ENCODE results near the gene AKAP13.
"Not testable (repeated sequence)": the region's sequence is repeated elsewhere in the genome, so short reads cannot be mapped to it uniquely, and the experiment has no call there.

The AKAP13 gene

GRCh38 chr15:85430406-85431204 lies 50.2 kb downstream of the AKAP13 start:
- Histone ChIP-seq H3K27me3 (ENCODE audit: control insufficient read depth, insufficient read depth, low read length) (no peaks in the 10 kb centered on the region), H3K4me3 (ENCODE audit: low read depth, low read length) (no peak overlapping the region), H3K9me3 (ENCODE audit: control insufficient read depth, insufficient read depth, low read length) (no peaks in the 10 kb centered on the region), H3K36me3 (ENCODE audit: control insufficient read depth, insufficient read depth, low read length) (no peaks in the 10 kb centered on the region), H3K4me1 (ENCODE audit: control insufficient read depth, insufficient read depth, low read length) (peaks cover 32% of the 10 kb centered on the region), H3K27ac (ENCODE audit: low read depth, low read length) (no peak overlapping the region), H3K9ac (ENCODE audit: low read depth, low read length) (no peak overlapping the region)

DNA sequence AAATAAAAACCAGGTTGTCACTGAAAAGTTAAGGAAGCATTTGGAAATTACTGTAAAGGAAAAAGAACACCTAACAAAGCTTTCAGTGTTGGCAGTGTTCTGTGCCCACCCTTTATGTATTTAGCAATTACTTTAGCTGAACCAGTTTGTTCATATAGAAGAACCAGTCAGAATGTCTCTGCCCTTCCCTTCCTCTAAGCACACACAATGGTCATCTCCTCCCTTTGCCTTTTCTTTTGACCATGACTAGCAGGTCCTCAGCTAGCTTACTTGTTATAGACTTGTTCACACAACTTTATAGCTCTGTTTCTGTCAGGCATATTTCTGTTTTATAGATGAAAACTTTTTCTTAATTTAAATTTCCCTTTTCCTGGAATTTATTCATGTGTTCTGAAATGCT lies 59.6 kb downstream of the AKAP13 start:
- no peaks in the 10 kb centered on the region for H3K9me3 ChIP-seq (ENCODE audit: control insufficient read depth, insufficient read depth, low read length)
- no peak overlapping the region for H3K4me3 ChIP-seq (ENCODE audit: low read depth, low read length)
- no peaks in the 10 kb centered on the region for H3K27me3 ChIP-seq (ENCODE audit: control insufficient read depth, insufficient read depth, low read length)
- no peaks in the 10 kb centered on the region for H3K36me3 ChIP-seq (ENCODE audit: control insufficient read depth, insufficient read depth, low read length)
- H3K9ac ChIP-seq (ENCODE audit: low read depth, low read length), result no peak overlapping the region
- peaks cover 24% of the 10 kb centered on the region for H3K4me1 ChIP-seq (ENCODE audit: control insufficient read depth, insufficient read depth, low read length)
- H3K27ac ChIP-seq (ENCODE audit: low read depth, low read length), result no peak overlapping the region

DNA sequence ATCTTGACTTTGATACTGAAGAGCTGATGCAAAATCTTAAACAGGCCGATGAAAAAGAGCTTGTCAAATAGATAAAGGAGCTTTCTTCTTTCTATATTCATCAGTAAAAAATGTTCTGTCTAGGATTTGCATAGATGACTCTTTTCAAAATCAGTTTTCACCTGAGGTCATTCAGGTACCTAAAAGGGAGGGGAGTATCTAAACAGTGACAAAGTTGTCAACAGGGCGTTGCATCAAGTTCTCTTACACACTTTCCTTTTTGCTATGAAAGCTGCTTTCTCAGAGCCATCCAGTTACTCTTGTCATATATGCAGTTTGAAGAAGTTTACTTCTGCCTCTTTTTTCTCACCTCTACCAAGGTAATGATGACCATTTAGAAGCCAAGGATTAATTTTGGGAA lies 60.0 kb downstream of the AKAP13 start:
- peaks cover 25% of the 10 kb centered on the region for H3K4me1 ChIP-seq (ENCODE audit: control insufficient read depth, insufficient read depth, low read length)
- H3K27me3 ChIP-seq (ENCODE audit: control insufficient read depth, insufficient read depth, low read length), result no peaks in the 10 kb centered on the region
- no peak overlapping the region for H3K27ac ChIP-seq (ENCODE audit: low read depth, low read length)
- H3K4me3 ChIP-seq (ENCODE audit: low read depth, low read length), result no peak overlapping the region
- no peaks in the 10 kb centered on the region for H3K9me3 ChIP-seq (ENCODE audit: control insufficient read depth, insufficient read depth, low read length)
- no peak overlapping the region for H3K9ac ChIP-seq (ENCODE audit: low read depth, low read length)
- H3K36me3 ChIP-seq (ENCODE audit: control insufficient read depth, insufficient read depth, low read length), result no peaks in the 10 kb centered on the region

DNA sequence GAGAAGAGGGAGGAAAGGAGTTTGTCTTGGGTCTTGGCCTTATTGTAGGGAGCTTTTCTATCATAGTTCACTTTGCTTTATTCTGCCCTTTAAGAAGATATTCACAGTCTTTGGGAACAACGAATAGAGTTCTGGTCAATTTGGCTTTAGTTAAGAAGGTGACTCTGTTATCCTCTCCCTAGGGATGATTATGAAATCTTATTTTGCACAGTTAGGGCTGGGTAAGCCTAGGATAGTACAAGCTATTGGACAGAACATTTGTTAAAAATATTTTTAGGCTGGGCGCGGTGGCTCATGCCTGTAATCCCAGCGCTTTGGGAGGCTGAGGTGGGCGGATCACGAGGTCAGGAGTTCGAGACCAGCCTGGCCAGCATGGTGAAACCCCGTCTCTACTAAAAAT lies 61.5 kb downstream of the AKAP13 start:
- H3K27ac ChIP-seq (ENCODE audit: low read depth, low read length), result not testable (repeated sequence)

DNA sequence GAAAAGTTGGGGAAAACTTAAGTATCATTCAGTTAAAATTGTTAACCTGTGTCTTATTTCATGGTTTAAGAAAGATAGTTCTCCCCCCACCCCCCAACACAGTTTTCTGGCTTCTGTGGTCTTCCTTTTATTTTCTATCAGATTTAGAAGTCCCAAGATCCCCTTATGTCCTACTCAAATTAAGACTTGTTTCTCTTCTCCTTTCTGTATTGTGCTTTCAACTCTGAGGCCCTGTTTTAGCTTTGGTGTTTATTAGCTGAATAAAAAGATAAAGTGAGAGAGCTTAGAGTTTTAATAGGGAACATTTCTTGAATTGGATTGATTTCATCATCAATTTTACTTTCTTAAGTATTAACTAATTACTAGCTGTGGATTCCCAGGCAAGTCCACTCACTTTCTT lies 62.6 kb downstream of the AKAP13 start:
- no peaks in the 10 kb centered on the region for H3K36me3 ChIP-seq (ENCODE audit: control insufficient read depth, insufficient read depth, low read length)
- no peak overlapping the region for H3K27ac ChIP-seq (ENCODE audit: low read depth, low read length)
- no peaks in the 10 kb centered on the region for H3K27me3 ChIP-seq (ENCODE audit: control insufficient read depth, insufficient read depth, low read length)
- no peaks in the 10 kb centered on the region for H3K9me3 ChIP-seq (ENCODE audit: control insufficient read depth, insufficient read depth, low read length)
- H3K4me3 ChIP-seq (ENCODE audit: low read depth, low read length), result no peak overlapping the region
- H3K4me1 ChIP-seq (ENCODE audit: control insufficient read depth, insufficient read depth, low read length), result peaks cover 25% of the 10 kb centered on the region
- no peak overlapping the region for H3K9ac ChIP-seq (ENCODE audit: low read depth, low read length)

More for the DNA sequence above, 61.5 kb downstream of the AKAP13 start:
- H3K4me1 ChIP-seq (ENCODE audit: control insufficient read depth, insufficient read depth, low read length), result peaks cover 25% of the 10 kb centered on the region
- not testable (repeated sequence) for H3K9me3 ChIP-seq (ENCODE audit: control insufficient read depth, insufficient read depth, low read length); H3K36me3 ChIP-seq (ENCODE audit: control insufficient read depth, insufficient read depth, low read length); H3K9ac ChIP-seq (ENCODE audit: low read depth, low read length); H3K27me3 ChIP-seq (ENCODE audit: control insufficient read depth, insufficient read depth, low read length); H3K4me3 ChIP-seq (ENCODE audit: low read depth, low read length)

DNA sequence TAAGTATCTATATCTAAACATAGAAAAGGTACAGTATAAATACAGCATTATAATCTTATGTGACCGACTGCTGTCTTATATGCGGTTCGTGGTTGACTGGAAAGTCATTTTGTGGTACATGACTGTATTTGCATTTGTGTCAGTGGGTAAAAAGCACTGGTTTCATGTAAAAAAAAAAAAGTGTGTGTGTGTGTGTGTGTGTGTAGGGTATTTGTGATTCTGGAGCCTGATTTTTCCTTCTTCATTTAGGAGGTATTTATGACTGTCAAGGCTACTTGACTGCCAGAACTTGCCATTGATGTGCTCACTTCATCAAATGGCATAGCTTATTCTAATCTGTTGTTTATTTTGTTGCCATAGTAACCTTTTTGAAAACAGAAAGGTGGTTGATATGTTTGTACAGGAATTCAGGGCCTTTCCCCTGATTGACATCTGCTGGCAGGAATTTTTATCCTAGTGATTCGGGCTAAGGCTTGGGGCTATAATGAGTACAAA lies 63.2 kb downstream of the AKAP13 start:
- peaks cover 25% of the 10 kb centered on the region for H3K4me1 ChIP-seq (ENCODE audit: control insufficient read depth, insufficient read depth, low read length)
- peak overlapping the region; percentile 62 for H3K27ac ChIP-seq (ENCODE audit: low read depth, low read length)
- no peak overlapping the region for H3K9ac ChIP-seq (ENCODE audit: low read depth, low read length)

DNA sequence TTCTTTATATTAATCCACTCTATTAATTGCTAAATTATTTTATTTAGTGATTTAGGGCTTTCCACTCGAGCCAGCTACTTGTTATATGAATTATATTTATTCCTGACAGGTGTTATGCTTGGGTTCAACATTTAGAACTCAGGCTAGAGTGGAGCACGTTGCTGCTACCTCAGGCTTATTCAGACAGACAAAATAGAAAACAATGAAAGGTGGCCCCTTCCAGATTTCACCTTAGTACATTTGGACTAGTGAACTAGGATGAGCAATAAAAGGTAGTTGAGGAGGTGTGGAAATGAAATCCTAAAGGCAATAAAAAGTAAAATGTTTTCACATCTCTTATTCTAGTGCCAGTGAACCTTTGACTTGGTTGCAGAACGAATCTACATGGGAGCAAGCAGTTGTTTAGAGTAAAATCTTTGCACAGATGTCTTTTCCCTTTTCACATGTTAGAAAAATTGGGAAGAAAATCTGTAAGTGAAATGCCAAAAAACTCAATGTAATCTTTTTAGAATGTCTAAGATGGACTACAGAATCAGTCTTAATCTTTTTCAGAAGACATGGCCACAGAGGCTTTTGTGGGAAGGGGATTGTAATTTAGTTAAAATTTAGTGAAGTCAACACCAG lies 63.8 kb downstream of the AKAP13 start:
- Histone ChIP-seq H3K4me1 (ENCODE audit: control insufficient read depth, insufficient read depth, low read length) (peaks cover 25% of the 10 kb centered on the region), H3K27ac (ENCODE audit: low read depth, low read length) (peak overlapping the region; percentile 62), H3K27me3 (ENCODE audit: control insufficient read depth, insufficient read depth, low read length) (no peaks in the 10 kb centered on the region), H3K9me3 (ENCODE audit: control insufficient read depth, insufficient read depth, low read length) (no peaks in the 10 kb centered on the region), H3K4me3 (ENCODE audit: low read depth, low read length) (no peak overlapping the region), H3K9ac (ENCODE audit: low read depth, low read length) (no peak overlapping the region), H3K36me3 (ENCODE audit: control insufficient read depth, insufficient read depth, low read length) (no peaks in the 10 kb centered on the region)

More for the DNA sequence above, 63.2 kb downstream of the AKAP13 start:
- no peaks in the 10 kb centered on the region for H3K9me3 ChIP-seq (ENCODE audit: control insufficient read depth, insufficient read depth, low read length)
- H3K4me3 ChIP-seq (ENCODE audit: low read depth, low read length), result no peak overlapping the region
- no peaks in the 10 kb centered on the region for H3K36me3 ChIP-seq (ENCODE audit: control insufficient read depth, insufficient read depth, low read length)
- no peaks in the 10 kb centered on the region for H3K27me3 ChIP-seq (ENCODE audit: control insufficient read depth, insufficient read depth, low read length)

- H3K27me3 ChIP-seq (ENCODE audit: control insufficient read depth, insufficient read depth, low read length), result no peaks in the 10 kb centered on the region
- peak overlapping the region; percentile 62 for H3K27ac ChIP-seq (ENCODE audit: low read depth, low read length)
- peaks cover 4% of the 10 kb centered on the region for H3K9me3 ChIP-seq (ENCODE audit: control insufficient read depth, insufficient read depth, low read length)
- H3K9ac ChIP-seq (ENCODE audit: low read depth, low read length), result no peak overlapping the region
- no peaks in the 10 kb centered on the region for H3K36me3 ChIP-seq (ENCODE audit: control insufficient read depth, insufficient read depth, low read length)
- H3K4me3 ChIP-seq (ENCODE audit: low read depth, low read length), result no peak overlapping the region
- H3K4me1 ChIP-seq (ENCODE audit: control insufficient read depth, insufficient read depth, low read length), result peaks cover 25% of the 10 kb centered on the region
Observed at GRCh38 chr15:85445361-85445760, 65.0 kb downstream of the AKAP13 start.

- H3K9me3 ChIP-seq (ENCODE audit: control insufficient read depth, insufficient read depth, low read length), result peaks cover 13% of the 10 kb centered on the region
- H3K9ac ChIP-seq (ENCODE audit: low read depth, low read length), result no peak overlapping the region
- no peaks in the 10 kb centered on the region for H3K27me3 ChIP-seq (ENCODE audit: control insufficient read depth, insufficient read depth, low read length)
- H3K27ac ChIP-seq (ENCODE audit: low read depth, low read length), result no peak overlapping the region
- H3K36me3 ChIP-seq (ENCODE audit: control insufficient read depth, insufficient read depth, low read length), result no peaks in the 10 kb centered on the region
- peaks cover 13% of the 10 kb centered on the region; the same call in 1 of the 2 replicates for H3K4me1 ChIP-seq (ENCODE audit: control insufficient read depth, insufficient read depth, low read length)
- H3K4me3 ChIP-seq (ENCODE audit: low read depth, low read length), result no peak overlapping the region
Observed at GRCh38 chr15:85451099-85451700, 70.8 kb downstream of the AKAP13 start.

DNA sequence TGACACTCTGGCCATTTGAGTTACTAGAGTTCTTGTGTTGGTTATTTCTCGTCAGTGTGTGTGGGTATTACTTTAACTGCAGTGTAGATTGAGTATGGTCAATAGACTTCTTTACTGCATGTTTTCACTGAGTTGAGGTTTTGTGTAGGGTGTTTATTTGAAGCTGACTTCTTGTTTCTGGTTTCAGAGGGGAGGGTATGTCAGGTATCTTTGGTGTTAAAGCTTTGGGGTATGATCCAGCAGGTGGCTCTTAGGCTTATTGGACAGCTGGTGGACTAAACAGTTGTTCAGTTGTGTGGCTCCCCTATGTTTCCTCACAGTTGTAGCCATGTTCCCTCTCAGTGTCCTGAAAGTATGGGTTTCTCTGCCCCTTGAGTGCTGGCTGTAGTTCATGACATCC lies 72.0 kb downstream of the AKAP13 start:
- no peaks in the 10 kb centered on the region for H3K27me3 ChIP-seq (ENCODE audit: control insufficient read depth, insufficient read depth, low read length)
- H3K4me1 ChIP-seq (ENCODE audit: control insufficient read depth, insufficient read depth, low read length), result peaks cover 13% of the 10 kb centered on the region; the same call in 1 of the 2 replicates
- peaks cover 13% of the 10 kb centered on the region for H3K9me3 ChIP-seq (ENCODE audit: control insufficient read depth, insufficient read depth, low read length)
- H3K27ac ChIP-seq (ENCODE audit: low read depth, low read length), result no peak overlapping the region
- no peaks in the 10 kb centered on the region for H3K36me3 ChIP-seq (ENCODE audit: control insufficient read depth, insufficient read depth, low read length)
- no peak overlapping the region for H3K4me3 ChIP-seq (ENCODE audit: low read depth, low read length)
- H3K9ac ChIP-seq (ENCODE audit: low read depth, low read length), result no peak overlapping the region

Measured in HUES48 (cell line).